GM15510 (cell line): ENCODE measurements around the gene MEIS3.

Source experiments
- POLR2A ChIP-seq: IDR thresholded peaks from 3 replicates; pipeline ENCODE4 v1.6.1; 2011; ENCODE audit warnings: borderline replicate concordance; ENCODE audit not compliant: insufficient read length; ENCODE audit errors: extremely low read depth

The MEIS3 gene

DNA sequence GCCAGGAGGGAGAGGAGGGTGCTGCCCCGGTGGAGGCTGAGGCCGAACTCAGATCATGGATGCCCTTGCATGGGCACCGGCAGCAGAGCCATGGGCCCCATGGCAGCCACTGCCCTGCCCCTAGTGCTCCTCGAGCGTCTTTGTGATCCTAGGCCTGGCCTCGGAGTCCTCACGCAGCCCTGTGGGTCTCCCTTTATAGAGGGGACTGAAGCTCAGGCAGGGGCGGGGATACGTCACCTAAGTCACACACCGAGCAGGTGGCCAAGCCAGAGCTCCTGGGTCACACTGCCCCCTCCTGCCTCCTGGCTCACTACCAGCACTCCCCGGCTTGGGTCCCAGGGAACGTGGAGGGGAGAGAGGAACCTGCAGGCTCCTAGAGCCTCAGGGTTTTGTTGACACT lies 41.5 kb downstream of the MEIS3 start:
- no peak for TF ChIP-seq POLR2A

DNA sequence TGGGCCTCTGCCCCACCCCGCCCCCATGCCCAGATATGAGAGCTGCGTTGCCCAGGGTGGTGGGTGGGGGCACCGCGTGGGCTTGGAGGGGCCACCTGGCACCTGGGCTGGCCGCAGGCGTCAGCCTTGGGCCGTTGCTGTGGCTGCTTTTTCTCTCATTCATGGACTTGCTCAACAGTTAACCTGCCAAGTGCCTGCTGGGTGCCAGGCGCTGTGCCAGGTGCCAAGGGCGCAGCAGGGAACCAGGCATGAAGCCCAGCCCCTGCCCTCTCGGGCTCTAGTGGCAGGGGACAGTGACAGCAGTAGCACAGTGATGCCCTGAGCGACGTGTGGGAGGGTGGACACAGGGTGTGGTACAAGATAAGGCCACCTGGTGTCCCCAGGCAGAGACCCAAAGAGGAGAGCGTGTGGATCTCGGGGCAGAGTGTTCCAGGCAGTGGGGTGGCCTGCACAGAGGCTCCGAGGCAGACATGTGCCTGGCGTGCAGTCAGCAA lies 42.1 kb downstream of the MEIS3 start:
- no peak for TF ChIP-seq POLR2A

DNA sequence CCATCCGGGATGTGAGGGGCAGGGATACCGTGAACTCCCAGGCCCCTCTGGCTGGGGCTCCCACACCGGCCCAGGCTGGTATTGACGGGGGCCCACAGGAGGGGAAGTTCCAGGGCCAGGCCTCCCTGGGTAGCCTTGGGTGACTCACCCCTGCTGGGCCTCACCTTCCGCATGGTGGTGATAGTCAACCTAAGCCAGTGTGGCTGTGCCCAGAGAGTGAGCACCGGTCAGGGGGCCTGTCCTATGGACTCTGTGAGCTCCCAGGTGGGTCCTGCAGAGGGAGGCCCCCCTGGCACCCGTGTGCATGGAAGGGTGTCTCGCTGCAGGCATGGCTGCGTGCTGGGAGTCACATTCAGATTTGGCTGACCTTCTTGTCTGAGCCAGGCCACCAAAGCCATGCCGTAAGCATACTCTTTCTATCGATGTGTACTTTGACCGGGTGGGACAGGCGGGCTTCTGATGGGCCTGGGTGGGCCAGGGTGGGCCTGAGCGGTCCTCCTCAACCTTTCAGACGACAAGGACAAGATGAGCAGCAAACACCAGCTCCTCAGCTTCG lies 42.7 kb downstream of the MEIS3 start:
- TF ChIP-seq POLR2A = no peak

DNA sequence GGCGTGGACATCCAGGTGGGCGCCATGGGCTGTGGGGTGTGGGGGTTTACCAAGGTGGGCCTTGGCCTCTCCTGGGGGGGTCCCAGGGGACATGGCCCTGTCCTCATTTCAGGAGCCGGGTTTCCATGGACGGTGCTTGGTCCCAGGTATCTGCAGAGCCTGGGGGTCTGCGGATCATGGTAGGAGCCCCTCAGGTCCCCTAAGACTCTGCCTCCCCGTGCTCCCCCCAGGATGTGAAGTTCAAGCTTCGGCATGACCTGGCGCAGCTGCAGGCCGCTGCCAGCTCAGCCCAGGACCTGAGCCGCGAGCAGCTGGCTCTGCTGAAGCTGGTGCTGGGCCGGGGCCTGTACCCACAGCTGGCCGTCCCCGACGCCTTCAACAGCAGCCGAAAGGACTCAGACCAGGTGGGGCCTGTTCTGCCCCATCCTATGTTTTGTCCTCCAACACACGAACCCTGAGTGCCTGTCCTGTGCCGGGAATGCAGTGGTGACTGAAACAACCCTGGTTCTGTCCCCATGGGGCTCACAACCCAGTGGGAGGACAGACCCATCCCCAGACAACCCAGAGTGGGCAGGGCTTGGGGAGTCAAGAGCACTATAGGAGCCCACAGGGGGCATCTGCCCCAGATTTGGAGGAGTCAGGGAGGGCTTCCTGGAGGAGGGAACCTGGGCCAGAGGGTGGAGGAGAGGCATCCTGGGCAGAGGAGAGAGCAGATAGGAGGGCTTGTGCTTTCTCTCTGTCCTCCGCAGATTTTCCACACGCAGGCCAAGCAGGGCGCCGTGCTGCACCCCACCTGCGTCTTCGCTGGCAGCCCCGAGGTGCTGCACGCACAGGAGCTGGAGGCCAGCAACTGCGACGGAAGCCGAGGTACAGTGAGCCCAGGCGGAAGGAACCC lies 43.4 kb downstream of the MEIS3 start:
- no peak for TF ChIP-seq POLR2A

DNA sequence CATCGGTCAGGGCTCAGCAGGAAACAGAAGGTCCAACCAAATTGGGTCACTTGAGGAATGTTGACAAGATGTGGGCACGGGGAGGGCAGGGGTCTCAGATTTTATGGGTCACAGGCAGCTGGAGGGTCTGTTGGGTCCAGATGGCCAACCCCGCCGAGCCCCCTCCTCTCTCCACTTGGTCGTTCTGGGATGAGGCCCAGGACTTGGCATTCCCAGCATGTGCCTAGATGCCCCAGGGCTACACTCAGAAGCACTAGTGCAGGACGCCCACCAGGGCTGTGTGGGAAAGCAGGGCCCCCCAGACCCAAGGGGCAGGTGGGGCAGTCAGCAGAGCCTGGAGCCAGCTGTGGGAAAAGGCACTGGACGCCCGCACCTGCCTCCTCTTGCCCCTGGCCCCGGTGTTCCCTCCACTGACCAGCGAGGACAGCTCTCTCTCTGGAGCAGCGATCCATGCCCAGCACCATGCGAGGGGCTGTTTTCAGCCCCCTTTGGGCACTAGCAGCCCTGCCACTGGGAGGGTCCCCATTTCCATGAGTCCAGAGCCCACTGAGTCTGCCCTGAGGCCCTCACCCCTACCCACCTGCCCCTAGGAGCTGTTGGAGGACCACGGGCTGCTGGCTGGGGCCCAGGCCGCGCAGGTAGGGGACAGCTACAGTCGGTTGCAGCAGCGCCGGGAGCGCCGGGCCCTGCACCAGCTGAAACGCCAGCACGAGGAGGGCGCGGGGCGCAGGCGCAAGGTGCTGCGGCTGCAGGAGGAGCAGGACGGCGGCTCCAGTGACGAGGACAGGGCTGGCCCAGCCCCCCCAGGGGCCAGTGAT lies 44.2 kb downstream of the MEIS3 start:
- no peak for TF ChIP-seq POLR2A

- no peak for TF ChIP-seq POLR2A
Observed at GRCh38 chr19:47373246-47374240, 45.8 kb downstream of the MEIS3 start.

- no peak for TF ChIP-seq POLR2A
Observed at GRCh38 chr19:47372603-47373002, 46.7 kb downstream of the MEIS3 start.

DNA sequence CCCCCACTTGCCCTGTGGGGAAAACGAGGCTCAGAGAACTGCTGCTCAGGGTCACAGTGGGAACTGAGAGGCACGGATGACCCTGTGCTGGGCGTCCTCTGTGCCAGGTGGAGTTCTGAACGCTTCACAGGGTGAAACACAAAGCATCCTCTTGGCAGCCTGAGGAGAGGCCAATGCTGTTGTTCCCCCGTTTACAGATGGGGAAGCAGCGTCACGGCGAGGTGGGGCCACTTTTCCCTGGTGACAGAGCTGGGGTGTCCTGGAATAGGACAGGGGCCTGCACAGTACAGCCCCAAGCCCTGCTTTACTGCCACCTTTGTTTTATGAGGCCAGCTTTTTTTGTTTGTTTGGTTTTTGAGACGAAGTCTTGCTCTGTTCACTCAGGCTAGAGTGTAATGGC lies 48.1 kb downstream of the MEIS3 start:
- no peak for TF ChIP-seq POLR2A

DNA sequence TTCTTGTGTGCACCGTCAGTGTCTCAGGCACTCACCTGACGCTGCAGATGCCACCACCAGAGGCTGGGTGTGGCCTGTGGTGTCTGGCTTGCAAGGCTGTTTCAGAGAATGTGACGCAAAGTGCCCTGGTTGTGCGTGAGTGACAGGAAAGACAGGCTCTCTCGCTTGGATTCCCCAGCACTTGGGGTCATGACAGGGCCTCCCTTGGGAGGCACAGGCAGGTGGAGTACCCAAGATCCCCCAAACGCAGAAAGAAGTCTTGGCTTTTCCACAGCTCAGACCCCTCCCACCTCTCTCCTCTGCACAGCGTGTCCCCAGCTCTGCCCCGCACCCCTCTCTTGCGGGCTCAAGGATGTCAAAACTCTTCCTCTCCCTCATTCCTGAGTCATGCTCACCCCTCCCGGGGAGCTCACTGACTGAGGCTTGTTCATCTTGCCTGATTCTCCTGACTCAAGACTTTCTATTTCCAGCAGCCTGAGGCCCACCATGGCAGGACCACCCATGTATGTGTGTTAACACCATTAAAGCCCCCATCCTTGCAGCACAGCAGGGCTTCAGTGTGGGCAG lies 49.2 kb downstream of the MEIS3 start:
- no peak for TF ChIP-seq POLR2A

DNA sequence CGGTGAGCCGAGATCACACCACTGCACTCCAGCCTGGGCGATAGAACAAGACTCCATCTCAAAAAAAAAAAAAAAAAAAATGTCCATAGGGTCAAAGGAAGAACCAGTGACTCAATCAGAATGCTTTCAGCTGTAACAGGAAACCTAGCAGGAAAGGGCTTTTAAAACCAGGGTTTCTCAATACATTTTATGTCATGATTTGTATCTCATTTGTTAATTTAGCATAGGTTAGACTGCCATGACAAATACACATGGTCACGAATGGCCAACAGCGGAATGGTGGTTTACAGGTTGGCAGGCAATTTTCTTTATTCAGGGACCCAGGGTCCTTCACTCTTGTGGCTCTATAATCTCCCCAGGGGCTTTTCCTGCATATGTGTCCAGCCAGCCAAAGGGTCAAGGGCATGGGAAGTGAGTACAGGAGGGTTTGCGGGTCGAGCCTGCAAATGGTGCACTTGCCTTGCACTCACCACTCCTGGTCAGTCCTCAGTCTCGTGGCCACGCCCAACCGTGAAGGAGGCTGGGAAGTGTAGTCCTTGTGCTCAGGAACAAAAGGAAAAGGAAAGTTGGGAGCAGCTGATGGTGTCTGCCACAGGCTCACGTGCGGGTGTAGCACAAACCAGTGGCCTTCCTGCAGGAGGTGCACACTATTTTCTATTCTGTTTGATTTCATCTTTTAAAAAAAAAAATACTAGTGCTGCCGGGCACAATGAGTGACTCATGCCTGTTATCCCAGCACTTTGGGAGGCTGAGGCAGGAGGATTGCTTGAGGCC lies 55.4 kb downstream of the MEIS3 start:
- no peak for TF ChIP-seq POLR2A

DNA sequence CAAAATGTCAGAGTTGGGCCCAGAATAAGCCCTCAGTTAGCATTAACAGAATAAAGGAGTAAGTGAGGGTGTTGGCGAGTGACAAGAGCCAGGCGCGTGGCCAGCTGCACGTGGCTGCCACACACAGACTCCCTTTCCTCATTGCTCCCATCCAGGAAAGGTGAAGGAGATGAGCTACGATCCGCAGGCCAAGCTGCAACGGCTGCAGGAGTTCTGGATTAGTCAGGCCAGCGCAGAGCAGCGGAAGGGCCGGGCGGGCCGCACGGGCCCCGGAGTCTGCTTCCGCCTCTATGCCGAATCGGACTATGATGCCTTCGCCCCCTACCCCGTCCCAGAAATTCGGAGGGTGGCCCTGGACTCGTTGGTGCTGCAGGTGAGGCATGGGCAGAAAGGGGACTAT lies 57.0 kb downstream of the MEIS3 start:
- TF ChIP-seq POLR2A = no peak

DNA sequence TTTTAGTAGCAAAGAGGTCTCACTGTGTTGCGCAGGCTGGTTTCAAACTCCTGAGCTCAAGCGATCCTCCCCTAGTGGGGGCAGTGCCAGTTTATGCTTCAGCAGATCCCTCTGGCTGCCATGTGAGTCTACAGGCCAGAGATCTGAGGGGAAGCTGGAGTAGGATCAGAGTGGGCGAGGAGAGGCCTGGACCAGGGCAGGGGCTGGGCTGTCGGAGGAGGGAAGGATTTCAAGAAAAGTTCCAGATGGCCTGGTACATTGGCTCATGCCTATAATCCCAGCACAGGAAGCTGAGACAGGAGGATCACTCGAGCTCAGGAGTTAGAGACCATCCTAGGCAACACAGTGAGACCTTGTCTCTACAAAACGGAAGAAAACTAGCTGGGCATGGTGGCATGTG lies 60.4 kb downstream of the MEIS3 start:
- TF ChIP-seq POLR2A = no peak

GRCh38 chr19:47357788-47358680 lies 61.3 kb downstream of the MEIS3 start:
- TF ChIP-seq POLR2A = no peak

DNA sequence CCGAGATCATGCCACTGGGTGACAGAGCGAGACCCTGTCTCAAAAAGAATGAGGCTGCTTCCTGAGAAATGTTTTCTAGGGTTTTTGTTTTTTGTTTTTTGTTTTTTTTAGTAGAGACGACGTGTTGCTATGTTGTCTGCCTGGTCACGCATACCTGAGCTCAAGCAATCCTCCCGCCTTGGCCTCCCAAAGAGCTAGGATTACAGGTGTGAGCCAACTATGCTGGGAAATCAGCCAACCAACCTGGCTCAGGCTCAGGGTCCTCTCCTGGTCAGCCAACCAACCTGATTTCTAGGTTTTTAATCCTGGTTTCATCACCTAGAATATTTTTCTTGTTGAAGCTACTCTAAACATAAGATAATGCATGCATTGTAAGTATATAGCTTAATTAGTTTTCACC lies 62.4 kb downstream of the MEIS3 start:
- TF ChIP-seq POLR2A = no peak
